ENCODE measurements around the gene PAK1.

GRCh38 chr11:77387701-77388100 lies 86.2 kb downstream of the PAK1 start:
- TF ChIP-seq EGR1 (IDR thresholded peaks at IDR 0.05) (no peak), MAX (IDR thresholded peaks at IDR 0.05) (no peak), CEBPB (IDR thresholded peaks at IDR 0.05) (no peak), REST (IDR thresholded peaks at IDR 0.05; ENCODE audit: low read depth) (no peak)
